K562 (cell line): ENCODE measurements around the gene ANKS1A. TPM values are rescaled to one million over a fixed set of nuclear protein-coding genes. Genes with fewer than 3 reads are reported as not detected.

ENCODE experiments used
- ATAC-seq: fragments of 200-7000 bp; cut with Tn5 transposase; 3 replicates; pipeline ENCODE4 v1.9.1; 2020; ENCODE audit warnings: moderate library complexity
- BruUV-seq: library from RNA; stranded (reverse); fragments of 400-500 nt; replicated peaks from 2 replicates; lab custom pipeline; 2021; lab: Mats Ljungman, UMichigan
- CTCF ChIA-PET: fragments of 300-600 bp; formaldehyde crosslinking; extraction: SDS; loops from one replicate; lab custom pipeline; 2021; ENCODE audit warnings: low intra/inter-chr PET ratio; lab: Yijun Ruan, JAX
- POLR2A ChIA-PET: fragments of 300-600, 350-650 bp; sonication (Branson Sonifier 250); formaldehyde crosslinking; extraction: SDS; loops from one replicate; lab custom pipeline; 2021; ENCODE audit warnings: antibody characterized with exemption, inconsistent platforms; lab: Yijun Ruan, JAX
- DNase-seq, 4 experiments: peaks; one replicate each; pipeline versions ENCODE4 v3.0.0 to v3.0.0-alpha.2; 2011 to 2018; ENCODE audit warnings: low spot score in 3 of 4, mixed read lengths in 3 of 4; ENCODE audit errors: extremely low read depth in 1 of 4
- FAIRE-seq: peaks from 2 replicates; lab custom pipeline; 2011; peaks lifted over from hg19 to GRCh38; lab: Jason Lieb, UNC
- H2AFZ ChIP-seq: 2 replicates; pipeline ENCODE4 v1.6.0; 2011; ENCODE audit warnings: low read depth, low read length, control low read depth, inconsistent platforms
- H3K27ac ChIP-seq: fragments of 200-600 bp; 3 replicates; pipeline ENCODE4 v1.8.0; 2011; ENCODE audit warnings: low read depth, mild to moderate bottlenecking, control low read depth, inconsistent platforms, low read length, moderate library complexity, mixed read lengths; ENCODE audit errors: extremely low read depth
- H3K27me3 ChIP-seq, 2 experiments: fragments of 300-600 bp in 1 of 2; 2 replicates in 1 of 2; 3 replicates in 1 of 2; pipeline versions ENCODE4 v1.6.0 to v1.8.0; 2011; ENCODE audit warnings: inconsistent platforms in 2 of 2, low read length in 2 of 2, mild to moderate bottlenecking in 1 of 2, mixed read lengths in 1 of 2, moderate library complexity in 1 of 2; ENCODE audit not compliant: control insufficient read depth in 2 of 2, insufficient read depth in 2 of 2
- H3K36me3 ChIP-seq: fragments of 300-600 bp; 3 replicates; pipeline ENCODE4 v1.8.0; 2011; ENCODE audit warnings: mild to moderate bottlenecking, low read length, inconsistent platforms; ENCODE audit not compliant: control insufficient read depth, insufficient read depth
- H3K4me1 ChIP-seq, 2 experiments: fragments of 200-600 bp in 1 of 2; replicated peaks in 1 of 2; 2 replicates in 1 of 2; 3 replicates in 1 of 2; pipeline versions ENCODE4 v1.5.1 to v1.8.0; 2011; ENCODE audit warnings: inconsistent platforms in 2 of 2, low read length in 2 of 2, mild to moderate bottlenecking in 1 of 2, mixed read lengths in 1 of 2, moderate library complexity in 1 of 2; ENCODE audit not compliant: control insufficient read depth in 2 of 2, insufficient read depth in 2 of 2
- H3K4me2 ChIP-seq: 2 replicates; pipeline ENCODE4 v1.6.1; 2011; ENCODE audit warnings: low read length, control low read depth, inconsistent platforms, mixed read lengths; ENCODE audit not compliant: insufficient read depth
- H3K4me3 ChIP-seq: fragments of 200-600 bp; sonication (generic), shearing (Covaris generic); 2 replicates; pipeline ENCODE4 v1.5.1; 2016; ENCODE audit warnings: control low read depth, inconsistent platforms
- H3K79me2 ChIP-seq: fragments of 200-600 bp; 3 replicates; pipeline ENCODE4 v1.8.0; 2011; ENCODE audit warnings: low read length, inconsistent platforms; ENCODE audit not compliant: control insufficient read depth, insufficient read depth
- H3K9ac ChIP-seq, 2 experiments: 2 replicates each; pipeline versions ENCODE4 v1.6.0 to v1.6.1; 2011; ENCODE audit warnings: low read depth in 2 of 2, low read length in 2 of 2, control low read depth in 1 of 2, inconsistent platforms in 1 of 2, mild to moderate bottlenecking in 1 of 2, mixed read lengths in 1 of 2; ENCODE audit not compliant: insufficient read depth in 1 of 2
- H3K9me1 ChIP-seq: one replicate; pipeline ENCODE4 v1.6.0; 2011; ENCODE audit warnings: inconsistent platforms, mild to moderate bottlenecking, low read length, moderate library complexity; ENCODE audit not compliant: control insufficient read depth, insufficient read depth
- H3K9me3 ChIP-seq: replicated peaks from 2 replicates; pipeline ENCODE4 v1.5.1; 2011; ENCODE audit warnings: low read depth, low read length, inconsistent platforms; ENCODE audit not compliant: control insufficient read depth, insufficient read depth
- H4K20me1 ChIP-seq: replicated peaks from 2 replicates; pipeline ENCODE4 v1.6.1; 2011; ENCODE audit warnings: low read length, inconsistent platforms, mixed read lengths; ENCODE audit not compliant: control insufficient read depth, insufficient read depth
- C11orf30 ChIP-seq: fragments of 450-650 bp; IDR thresholded peaks from 2 replicates; pipeline ENCODE4 v1.6.1; 2016; ENCODE audit warnings: low read depth, mild to moderate bottlenecking
- CBX8 ChIP-seq: fragments of 200-600 bp; sonication (generic); IDR thresholded peaks from 2 replicates; pipeline ENCODE4 v1.6.1; 2012; ENCODE audit warnings: borderline replicate concordance, mixed run types, low read depth, mild to moderate bottlenecking, moderate library complexity, mixed read lengths, low read length, control low read depth, inconsistent platforms; ENCODE audit not compliant: poor library complexity, severe bottlenecking; ENCODE audit errors: extremely low read depth
- ESRRA ChIP-seq: fragments of 450-650 bp; IDR thresholded peaks from 2 replicates; pipeline ENCODE4 v1.6.1; 2014; ENCODE audit warnings: low read depth, mild to moderate bottlenecking, moderate library complexity, borderline replicate concordance
- FOXJ2 ChIP-seq: fragments of 200-800 bp; sonication (Bioruptor generic); IDR thresholded peaks from 2 replicates; pipeline ENCODE4 v1.6.1; 2016; ENCODE audit warnings: missing genetic modification characterization, missing compliant biosample characterization
- HDAC3 ChIP-seq: fragments of 450-650 bp; IDR thresholded peaks from 2 replicates; pipeline ENCODE4 v1.6.1; 2018; ENCODE audit warnings: borderline replicate concordance, mild to moderate bottlenecking, moderate library complexity; ENCODE audit not compliant: partially characterized antibody
- NEUROD1 ChIP-seq: fragments of 150-350 bp; IDR thresholded peaks from 2 replicates; pipeline ENCODE4 v1.6.1; 2014; ENCODE audit warnings: borderline replicate concordance, low read length, low read depth; ENCODE audit not compliant: partially characterized antibody
- NFYB ChIP-seq: IDR thresholded peaks from 2 replicates; pipeline ENCODE4 v1.6.1; 2011; ENCODE audit warnings: mild to moderate bottlenecking, moderate library complexity; ENCODE audit not compliant: insufficient read length; ENCODE audit errors: extremely low read depth
- NR4A1 ChIP-seq, 2 experiments: fragments of 250-450 bp in 1 of 2; fragments of 450-650 bp in 1 of 2; sonication (Bioruptor Pico) in 1 of 2; IDR thresholded peaks; 2 replicates each; pipeline versions ENCODE4 v1.4.0 to v1.6.1; 2016 to 2020; ENCODE audit warnings: mild to moderate bottlenecking in 2 of 2, missing compliant biosample characterization in 1 of 2, missing genetic modification characterization in 1 of 2, moderate library complexity in 1 of 2
- NRF1 ChIP-seq, 2 experiments: fragments of 450-650 bp; IDR thresholded peaks in 1 of 2; conservative IDR thresholded peaks in 1 of 2; 2 replicates each; pipeline ENCODE4 v1.6.1; 2014; ENCODE audit warnings: mild to moderate bottlenecking in 2 of 2
- PHF21A ChIP-seq: fragments of 450-650 bp; IDR thresholded peaks from 2 replicates; pipeline ENCODE4 v1.6.1; 2017; ENCODE audit warnings: low read depth, borderline replicate concordance
- SREBF2 ChIP-seq: sonication (generic); formaldehyde crosslinking; IDR thresholded peaks from 2 replicates; pipeline ENCODE4 v1.4.0; 2020; ENCODE audit warnings: mild to moderate bottlenecking, missing genetic modification reagents
- ZNF316 ChIP-seq: fragments of 450-650 bp; IDR thresholded peaks from 2 replicates; pipeline ENCODE4 v1.6.1; 2016
- WGBS: fragments of 100-300 bp; shearing (Covaris generic); methylation state at CpG from one replicate; pipeline ENCODE4 v1.1.6; 2016; ENCODE audit warnings: low coverage, mixed read lengths; ENCODE audit not compliant: insufficient coverage; ENCODE audit errors: missing lambda C conversion rate; 5-methylcytosine and 5-hydroxymethylcytosine counted together
- in situ Hi-C: fragments of 300-500 bp; cut with MboI; formaldehyde crosslinking; loops from 4 replicates; pipeline ENCODE4 v1.15.0; 2018; ENCODE audit warnings: inconsistent platforms, mixed read lengths
- intact Hi-C: fragments of 100-400 bp; cut with micrococcal nuclease; formaldehyde crosslinking; loops from 2 replicates; pipeline ENCODE4 v1.14.2; 2022
- polyA plus RNA-seq, 8 experiments: library from polyadenylated mRNA; depleted of rRNA in 4 of 8; stranded (reverse) in 5 of 8; unstranded in 3 of 8; fragments of >200 nt; fragmentation: Nextera tagmentation in 2 of 8; fragmentation: Illumina TruSeq in 1 of 8; extraction: Ambion mirVana in 2 of 8; extraction: Trizol in 1 of 8; gene quantifications; 2 replicates each; pipeline versions ENCODE4 v1.2.1 to v1.2.3, GENCODE V29; 2011 to 2014; ENCODE audit warnings: inconsistent platforms in 1 of 8, missing spikeins in 1 of 8
- total RNA-seq, 7 experiments: library from RNA; depleted of rRNA in 6 of 7; stranded (reverse); fragments of >200 nt in 6 of 7; fragmentation: Illumina TruSeq in 2 of 7; extraction: Trizol in 2 of 7; gene quantifications; 2 replicates each; pipeline versions ENCODE4 v1.2.1 to v1.2.3, GENCODE V29; 2011 to 2021; ENCODE audit warnings: low replicate concordance in 1 of 7

Gene ANKS1A
- total and polyA plus RNA-seq, 9 of the 15 experiments (the other 6 are each of a cell fraction or from before 2014, with no cell fraction given) = 1.1 to 13.8 (median 5.3) TPM

DNA sequence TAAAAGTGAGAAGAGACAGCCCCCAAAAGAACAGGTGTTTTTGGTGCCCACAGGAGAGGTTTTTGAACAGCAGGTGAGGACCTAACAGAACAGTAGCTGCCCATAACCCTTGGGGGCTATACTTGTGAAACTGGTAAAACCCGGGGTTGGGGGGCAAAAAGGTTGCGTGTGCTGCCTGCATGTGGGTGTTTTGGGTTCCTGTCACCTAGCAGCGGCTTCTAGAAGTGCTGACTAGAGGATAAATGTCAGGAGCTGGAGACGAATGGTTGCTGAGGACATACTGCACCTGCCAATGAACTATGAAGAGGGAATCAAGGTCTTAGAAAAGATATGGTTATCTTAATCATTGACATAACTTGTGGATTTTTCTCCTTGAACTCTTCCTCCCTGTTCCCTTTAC lies 17.2 kb upstream of the ANKS1A start:
- in situ Hi-C loops = no loop called here
- Histone ChIP-seq H3K4me1 (no peaks in the 10 kb centered on the region; a peak in 1 of 5 replicates), H3K9me3 (no peaks in the 10 kb centered on the region), H3K4me3 (no peak overlapping the region), H3K9me1 (no peaks in the 10 kb centered on the region), H3K79me2 (no peaks in the 10 kb centered on the region), H3K27ac (no peak overlapping the region), H3K36me3 (peaks cover 87% of the 10 kb centered on the region), H4K20me1 (0 out of 2 replicates have a peak, but pooled peaks cover 3% of the 10 kb centered on the region), H3K4me2 (no peak overlapping the region), H3K27me3 (no peaks in the 10 kb centered on the region), H3K9ac (no peak overlapping the region)
- WGBS = 92% methylated on average over 4 of the region's 4 CpGs
- no peak for FAIRE-seq
- no peak for ATAC-seq
- BruUV-seq = no TSS peak
- CTCF ChIA-PET = no interaction called here
- POLR2A ChIA-PET = interaction anchor here (0.5 to 11.7 kb wide), 4 partner anchors 12 to 44 kb away, joined by 3 to 108 read pairs (median 4); partner anchors contain the start of genes ANKS1A and TAF11
- peak in 1 of 4 experiments; percentile 7 for DNase-seq
- intact Hi-C loops = no loop called here
- TF ChIP-seq NR4A1 (CRISPR knock-in tag; IDR thresholded peaks at IDR 0.05) (no peak), NR4A1 (tag; IDR thresholded peaks at IDR 0.05) (no peak), CBX8 (no peak), ZNF316 (peak; percentile 29; the same call in 1 of the 2 replicates), PHF21A (no peak), ESRRA (no peak), HDAC3 (no peak), C11orf30 (peak; percentile 36; the same call in 1 of the 2 replicates), SREBF2 (CRISPR knock-in tag) (no peak), NEUROD1 (no peak), NFYB (no peak), FOXJ2 (tag) (no peak), NRF1 (conservative IDR thresholded peaks at IDR 0.05 in 1 of 2, IDR thresholded peaks at IDR 0.05 in 1 of 2) (no peak)
- TF ChIP-seq, all 486 proteins: peak for 2
- H2AFZ ChIP-seq = no peak overlapping the region
